Endothelial cell of umbilical vein (primary cell): Measurements from ENCODE around the gene CITED2. TPM values are rescaled to one million over a fixed set of nuclear protein-coding genes. Genes with fewer than 3 reads are reported as not detected.

ENCODE experiments used
- BruUV-seq: library from RNA; stranded (reverse); fragments of 400-500 nt; replicated peaks from 2 replicates; lab custom pipeline; 2021; lab: Mats Ljungman, UMichigan
- CTCF ChIA-PET: fragments of 300-600, 350-600 bp; sonication (Branson Sonifier 250); formaldehyde crosslinking; loops from one replicate; lab custom pipeline; 2021; ENCODE audit warnings: antibody characterized with exemption, inconsistent platforms; lab: Charles Lee
- POLR2A ChIA-PET: fragments of 300-600, 350-600 bp; sonication (Branson Sonifier 250); formaldehyde crosslinking; loops from one replicate; lab custom pipeline; 2021; ENCODE audit warnings: antibody characterized with exemption, inconsistent platforms; lab: Charles Lee
- DNase-seq: peaks from one replicate; pipeline ENCODE4 v3.0.0-alpha.2; 2011; ENCODE audit warnings: low read depth, low spot score
- FAIRE-seq: peaks from 2 replicates; lab custom pipeline; 2011; peaks lifted over from hg19 to GRCh38; lab: Jason Lieb, UNC
- H2AFZ ChIP-seq: 2 replicates; pipeline ENCODE4 v1.6.0; 2012; ENCODE audit warnings: low read depth, low read length, control low read depth, inconsistent platforms
- H3K27ac ChIP-seq: 2 replicates; pipeline ENCODE4 v1.5.1; 2011; ENCODE audit warnings: low read depth, mild to moderate bottlenecking, control low read depth, low read length, moderate library complexity; ENCODE audit not compliant: insufficient read depth
- H3K27me3 ChIP-seq, 2 experiments: 2 replicates each; pipeline versions ENCODE4 v1.6.0 to v1.6.1; 2011; ENCODE audit warnings: low read length in 2 of 2, mixed read lengths in 1 of 2; ENCODE audit not compliant: control insufficient read depth in 2 of 2, insufficient read depth in 2 of 2
- H3K36me3 ChIP-seq, 2 experiments: 2 replicates in 1 of 2; 3 replicates in 1 of 2; pipeline ENCODE4 v1.5.1; 2011; ENCODE audit warnings: low read length in 2 of 2, mild to moderate bottlenecking in 1 of 2, moderate library complexity in 1 of 2; ENCODE audit not compliant: control insufficient read depth in 2 of 2, insufficient read depth in 2 of 2; ENCODE audit errors: extremely low read depth in 1 of 2
- H3K4me1 ChIP-seq: 3 replicates; pipeline ENCODE4 v1.5.1; 2011; ENCODE audit warnings: mild to moderate bottlenecking, low read length; ENCODE audit not compliant: control insufficient read depth, insufficient read depth; ENCODE audit errors: extremely low read depth
- H3K4me2 ChIP-seq: 2 replicates; pipeline ENCODE4 v1.6.1; 2011; ENCODE audit warnings: low read length, control low read depth, mixed read lengths; ENCODE audit not compliant: insufficient read depth
- H3K4me3 ChIP-seq, 3 experiments: fragments of 200-600 bp in 1 of 3; sonication (generic), shearing (Covaris generic) in 1 of 3; replicated peaks in 1 of 3; 2 replicates each; pipeline ENCODE4 v1.5.1; 2011 to 2016; ENCODE audit warnings: control low read depth in 3 of 3, low read length in 3 of 3, mild to moderate bottlenecking in 2 of 3, inconsistent platforms in 1 of 3, low read depth in 1 of 3, moderate library complexity in 1 of 3; ENCODE audit not compliant: insufficient read depth in 1 of 3
- H3K79me2 ChIP-seq: 2 replicates; pipeline ENCODE4 v1.6.0; 2012; ENCODE audit warnings: low read length, inconsistent platforms; ENCODE audit not compliant: control insufficient read depth, insufficient read depth
- H3K9ac ChIP-seq: replicated peaks from 2 replicates; pipeline ENCODE3; 2011; ENCODE audit warnings: low read length, control low read depth; ENCODE audit not compliant: insufficient read depth; ENCODE audit errors: extremely low read depth
- H3K9me1 ChIP-seq: replicated peaks from 3 replicates; pipeline ENCODE4 v1.6.0; 2011; ENCODE audit warnings: mild to moderate bottlenecking, low read length; ENCODE audit not compliant: control insufficient read depth, insufficient read depth; ENCODE audit errors: extremely low read depth
- H3K9me3 ChIP-seq: replicated peaks from 2 replicates; pipeline ENCODE4 v1.5.1; 2012; ENCODE audit warnings: low read length, inconsistent platforms; ENCODE audit not compliant: control insufficient read depth, insufficient read depth
- H4K20me1 ChIP-seq: replicated peaks from 2 replicates; pipeline ENCODE3; 2011; ENCODE audit warnings: mild to moderate bottlenecking, low read length; ENCODE audit not compliant: control insufficient read depth, insufficient read depth; ENCODE audit errors: extremely low read depth
- EZH2 ChIP-seq: IDR thresholded peaks from 2 replicates; pipeline ENCODE4 v1.6.1; 2012; ENCODE audit warnings: borderline replicate concordance, low read depth, mild to moderate bottlenecking, moderate library complexity, low read length, inconsistent platforms; ENCODE audit not compliant: severe bottlenecking
- FOS ChIP-seq: IDR thresholded peaks from 2 replicates; pipeline ENCODE4 v1.6.1; 2011; ENCODE audit warnings: mild to moderate bottlenecking, low read length, moderate library complexity, borderline replicate concordance; ENCODE audit not compliant: insufficient read depth
- GATA2 ChIP-seq: IDR thresholded peaks from 2 replicates; pipeline ENCODE4 v1.7.0; 2011; ENCODE audit warnings: low read depth, mild to moderate bottlenecking, moderate library complexity, mixed read lengths, low read length; ENCODE audit not compliant: insufficient read length, insufficient read depth
- JUN ChIP-seq: IDR thresholded peaks from 2 replicates; pipeline ENCODE4 v1.6.1; 2011; ENCODE audit warnings: borderline replicate concordance, low read depth; ENCODE audit not compliant: insufficient read length, insufficient read depth
- MYC ChIP-seq: IDR thresholded peaks from one replicate; pipeline ENCODE4 v1.6.1; 2011; ENCODE audit warnings: mild to moderate bottlenecking, low read depth, low read length
- POLR2A ChIP-seq: IDR thresholded peaks from 2 replicates; pipeline ENCODE4 v1.6.1; 2012; ENCODE audit warnings: low read depth, mild to moderate bottlenecking, control low read depth, low read length
- POLR2AphosphoS5 ChIP-seq: IDR thresholded peaks from 2 replicates; pipeline ENCODE4 v1.6.1; 2012; ENCODE audit warnings: low read depth, mild to moderate bottlenecking, control low read depth, low read length, moderate library complexity; ENCODE audit not compliant: insufficient read depth
- dilution Hi-C: fragments of 300-500 bp; cut with MboI; formaldehyde crosslinking; loops from one replicate; pipeline ENCODE4 v1.15.0; 2019; ENCODE audit warnings: low sequenced_read_pairs; ENCODE audit not compliant: extremely low pct_ligation_motif_present
- intact Hi-C: fragments of 100-400 bp; cut with micrococcal nuclease; formaldehyde crosslinking; loops from one replicate; pipeline ENCODE4 v1.10.0; 2022
- polyA plus RNA-seq, 4 experiments: library from polyadenylated mRNA; depleted of rRNA in 3 of 4; stranded (reverse) in 3 of 4; unstranded in 1 of 4; fragments of >200 nt; gene quantifications; 2 replicates each; pipeline versions ENCODE4 v1.2.1 to v1.2.3, GENCODE V29; 2011 to 2012; ENCODE audit warnings: missing spikeins in 1 of 4
- total RNA-seq: library from RNA; stranded (reverse); gene quantifications from 2 replicates; pipeline ENCODE4 v1.2.3, GENCODE V29; 2021
- TF ChIP-seq, protein P1 (sequence below), 2 donors: IDR thresholded peaks; 1 replicate in 1 of 2; 2 replicates in 1 of 2; pipeline ENCODE4 v1.5.1; 2011; ENCODE audit warnings: low read length in 2 of 2, mild to moderate bottlenecking in 2 of 2, moderate library complexity in 2 of 2, control low read depth in 1 of 2, inconsistent platforms in 1 of 2, low read depth in 1 of 2; ENCODE audit not compliant: insufficient read depth in 1 of 2; ENCODE audit errors: extremely low read depth in 1 of 2
- TF ChIP-seq, protein P2 (sequence below): IDR thresholded peaks from 2 replicates; pipeline ENCODE4 v1.6.1; 2011; ENCODE audit not compliant: insufficient read depth, insufficient read length

The CITED2 gene
- total and polyA plus RNA-seq, 2 donors (not counting 3 experiments of a cell fraction or from before 2014, with no cell fraction given) = 81.1 to 85.7 TPM

DNA sequence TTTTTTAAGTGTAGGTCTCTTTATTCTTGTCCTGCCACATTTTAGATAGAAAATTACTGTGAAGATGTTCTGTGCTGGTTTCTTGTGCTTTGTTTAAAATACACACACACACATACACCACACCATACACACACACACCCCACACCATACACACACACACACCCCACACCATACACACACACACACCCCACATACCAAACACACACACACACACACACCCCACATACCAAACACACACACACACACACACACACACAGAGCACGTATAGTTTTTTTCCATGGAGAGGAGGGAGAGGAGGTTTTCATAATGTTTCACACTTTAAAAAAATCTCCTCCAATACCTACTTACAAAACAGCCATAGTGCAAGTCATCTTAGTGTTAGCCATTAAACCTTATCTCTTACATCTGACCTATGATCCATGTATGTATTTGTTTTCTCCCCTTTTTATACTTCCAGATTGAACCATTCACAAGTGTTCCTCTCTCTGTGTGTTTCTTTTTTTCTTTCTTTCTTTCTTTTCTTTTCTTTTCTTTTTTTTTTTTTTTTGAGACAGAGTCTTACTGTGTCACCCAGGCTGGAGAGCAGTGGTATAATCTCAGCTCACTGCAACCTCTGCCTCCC lies 19.7 kb upstream of the CITED2 start:
- Histone ChIP-seq H3K4me3 (no peak overlapping the region), H3K27me3 (no peaks in the 10 kb centered on the region), H2AFZ (no peak overlapping the region), H3K9ac (no peak overlapping the region), H3K4me1 (no peaks in the 10 kb centered on the region), H3K79me2 (no peaks in the 10 kb centered on the region), H3K4me2 (no peak overlapping the region), H4K20me1 (no peaks in the 10 kb centered on the region), H3K27ac (no peak overlapping the region), H3K9me1 (no peaks in the 10 kb centered on the region), H3K36me3 (no peaks in the 10 kb centered on the region), H3K9me3 (no peaks in the 10 kb centered on the region)
- POLR2A ChIA-PET = interaction anchor here (0.6 kb wide), 1 partner anchor 124 kb away, joined by 8 read pairs; no protein-coding TSS in a partner anchor
- dilution Hi-C loops = no loop called here
- intact Hi-C loops = no loop called here
- TF ChIP-seq GATA2 (no peak), POLR2AphosphoS5 (no peak), POLR2A (no peak), MYC (no peak), JUN (no peak), FOS (no peak), EZH2 (no peak)
- TF ChIP-seq, protein P1, sequence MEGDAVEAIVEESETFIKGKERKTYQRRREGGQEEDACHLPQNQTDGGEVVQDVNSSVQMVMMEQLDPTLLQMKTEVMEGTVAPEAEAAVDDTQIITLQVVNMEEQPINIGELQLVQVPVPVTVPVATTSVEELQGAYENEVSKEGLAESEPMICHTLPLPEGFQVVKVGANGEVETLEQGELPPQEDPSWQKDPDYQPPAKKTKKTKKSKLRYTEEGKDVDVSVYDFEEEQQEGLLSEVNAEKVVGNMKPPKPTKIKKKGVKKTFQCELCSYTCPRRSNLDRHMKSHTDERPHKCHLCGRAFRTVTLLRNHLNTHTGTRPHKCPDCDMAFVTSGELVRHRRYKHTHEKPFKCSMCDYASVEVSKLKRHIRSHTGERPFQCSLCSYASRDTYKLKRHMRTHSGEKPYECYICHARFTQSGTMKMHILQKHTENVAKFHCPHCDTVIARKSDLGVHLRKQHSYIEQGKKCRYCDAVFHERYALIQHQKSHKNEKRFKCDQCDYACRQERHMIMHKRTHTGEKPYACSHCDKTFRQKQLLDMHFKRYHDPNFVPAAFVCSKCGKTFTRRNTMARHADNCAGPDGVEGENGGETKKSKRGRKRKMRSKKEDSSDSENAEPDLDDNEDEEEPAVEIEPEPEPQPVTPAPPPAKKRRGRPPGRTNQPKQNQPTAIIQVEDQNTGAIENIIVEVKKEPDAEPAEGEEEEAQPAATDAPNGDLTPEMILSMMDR (IDR thresholded peaks at IDR 0.05; ENCODE audit: extremely low read depth in 1 of 2, insufficient read depth in 1 of 2, low read depth in 1 of 2, low read length in 2 of 2) = no peak
- TF ChIP-seq, protein P2, sequence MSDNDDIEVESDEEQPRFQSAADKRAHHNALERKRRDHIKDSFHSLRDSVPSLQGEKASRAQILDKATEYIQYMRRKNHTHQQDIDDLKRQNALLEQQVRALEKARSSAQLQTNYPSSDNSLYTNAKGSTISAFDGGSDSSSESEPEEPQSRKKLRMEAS = no peak
- DNase-seq (no peak), FAIRE-seq (no peak)
- no TSS peak for BruUV-seq
- CTCF ChIA-PET = interaction anchor here (0.7 to 1.6 kb wide), 2 partner anchors 10 to 705 kb away, joined by 3 to 4 read pairs; no protein-coding TSS in a partner anchor
